NCI-H69 (cell line): ENCODE measurements around the gene KCTD16.

Source experiments
- DNase-seq: peaks from one replicate; lab custom pipeline; 2025; lab: John Stamatoyannopoulos, UW

Gene KCTD16

DNA sequence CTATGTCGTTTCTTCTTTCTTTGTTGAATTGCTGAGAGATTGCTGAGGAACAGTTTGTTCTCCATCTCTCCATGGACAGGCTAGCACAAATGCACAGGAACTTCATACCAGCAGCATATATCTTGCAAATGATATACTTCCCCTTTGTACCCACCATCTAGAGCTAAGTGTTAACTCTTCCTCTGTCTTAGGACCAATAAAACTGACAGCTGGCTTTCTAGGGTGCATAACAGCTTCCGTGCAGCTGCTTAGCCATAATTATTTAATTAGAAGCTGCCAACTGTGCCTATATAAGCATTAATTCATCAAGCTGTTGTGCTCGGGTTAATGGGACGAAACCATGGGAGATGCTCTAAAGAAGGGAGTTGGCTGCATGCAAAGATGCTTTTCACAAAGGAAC is 38.7 kb downstream of the KCTD16 start:
- peak; percentile 99 for DNase-seq

DNA sequence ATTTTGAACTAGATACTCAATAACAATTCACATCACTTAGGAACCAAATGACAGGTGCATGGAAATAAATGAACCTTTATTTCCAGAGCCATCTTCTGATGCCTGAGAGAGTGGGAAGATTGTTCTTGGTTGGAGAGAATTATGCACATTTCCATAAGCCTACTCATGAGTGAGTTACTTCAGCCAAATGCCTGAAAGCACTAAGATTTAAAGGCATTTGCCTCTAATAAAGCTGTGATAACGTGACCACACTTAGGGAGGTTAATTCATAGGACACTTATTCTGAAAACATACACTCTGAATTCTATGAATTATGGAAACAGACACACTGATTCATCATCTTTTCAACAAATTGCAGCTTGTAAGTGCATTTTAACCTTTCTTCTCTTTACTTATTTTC is 40.0 kb downstream of the KCTD16 start:
- no peak for DNase-seq

DNA sequence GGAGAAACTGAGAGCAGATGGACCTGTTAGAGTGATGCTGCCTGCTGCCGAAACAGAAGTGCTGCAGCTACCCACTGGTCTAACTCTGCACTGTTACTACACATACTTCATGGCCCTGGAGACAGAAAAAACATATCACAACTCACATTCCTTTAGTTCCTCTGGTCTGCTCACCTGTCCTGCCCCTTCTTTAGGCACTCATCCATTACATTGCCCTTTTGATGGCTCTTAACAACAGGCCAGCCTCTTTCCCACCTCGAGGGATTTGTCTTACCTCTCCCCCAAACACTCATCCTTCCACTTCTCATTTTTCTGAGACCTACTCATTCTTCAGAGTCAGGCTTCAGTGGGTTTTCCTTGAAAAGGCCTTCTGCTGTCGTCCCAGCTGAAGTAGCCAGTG is 49.2 kb downstream of the KCTD16 start:
- no peak for DNase-seq

DNA sequence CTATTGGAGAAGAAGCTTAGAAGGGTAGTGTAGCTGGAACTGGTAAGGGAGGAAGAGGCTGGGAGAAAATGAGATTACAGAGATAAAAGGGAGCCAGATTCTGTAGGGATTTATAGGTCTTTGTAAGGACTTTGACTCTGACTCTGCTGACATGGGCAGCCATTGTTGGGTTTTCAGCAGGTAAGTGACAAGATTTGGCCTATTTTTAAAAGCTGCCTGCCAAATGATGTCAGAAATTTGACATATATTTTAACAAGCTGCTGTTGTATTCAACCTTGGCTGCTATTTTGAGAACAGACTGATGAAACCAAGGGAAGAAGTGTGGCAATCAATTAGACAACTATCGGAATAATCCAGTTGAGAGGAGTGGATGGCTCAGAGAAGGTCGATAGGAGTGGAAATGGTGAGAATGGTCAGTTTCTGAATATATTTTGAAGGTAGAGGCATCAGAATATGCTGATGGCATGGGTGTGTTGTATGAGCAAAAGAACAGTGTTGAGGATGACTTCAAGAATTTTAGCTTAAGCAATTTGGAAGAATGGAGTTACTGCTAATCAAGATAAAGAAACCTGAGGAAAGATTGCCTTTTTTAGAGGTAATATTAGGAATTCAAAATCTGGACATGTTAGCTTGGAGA is 56.8 kb downstream of the KCTD16 start:
- DNase-seq, result no peak

DNA sequence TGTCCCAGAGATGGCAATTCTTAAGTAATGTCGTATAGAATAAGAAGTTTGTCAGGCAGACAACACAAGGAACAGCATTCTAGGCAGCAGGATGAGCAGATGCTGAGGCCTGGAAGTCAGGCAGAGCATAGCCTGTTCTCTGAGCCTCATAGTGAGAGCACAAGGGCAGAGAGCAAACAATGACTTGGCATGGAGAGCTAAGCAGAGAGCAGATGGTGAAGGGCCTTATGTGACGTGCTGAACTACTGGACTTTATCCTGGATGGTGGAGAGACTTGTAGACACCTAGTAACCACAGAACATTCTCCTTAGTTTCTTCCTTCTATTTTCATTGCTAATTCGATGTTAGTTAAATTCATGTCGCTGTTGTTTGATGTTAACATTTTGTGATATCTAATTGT is 60.1 kb downstream of the KCTD16 start:
- DNase-seq, result peak; percentile 97

DNA sequence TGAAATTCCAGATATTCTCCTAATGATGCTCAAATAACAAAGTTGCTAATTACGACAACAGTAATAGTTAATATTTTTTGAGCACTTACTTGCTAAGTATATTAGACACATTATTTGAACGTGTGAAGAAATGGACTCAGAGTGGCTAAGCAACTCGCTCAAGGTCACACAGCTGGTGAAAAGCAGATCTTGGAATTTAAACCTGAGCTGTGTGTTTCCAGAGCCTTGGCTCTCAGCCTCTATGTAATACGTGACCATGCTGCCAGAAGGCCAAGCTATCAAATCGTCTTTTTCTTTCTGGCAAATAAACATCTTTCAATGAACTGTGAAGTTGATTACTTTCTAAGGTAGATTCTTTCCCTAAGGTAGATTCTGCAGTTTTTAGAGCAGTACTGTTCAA is 61.6 kb downstream of the KCTD16 start:
- no peak for DNase-seq

DNA sequence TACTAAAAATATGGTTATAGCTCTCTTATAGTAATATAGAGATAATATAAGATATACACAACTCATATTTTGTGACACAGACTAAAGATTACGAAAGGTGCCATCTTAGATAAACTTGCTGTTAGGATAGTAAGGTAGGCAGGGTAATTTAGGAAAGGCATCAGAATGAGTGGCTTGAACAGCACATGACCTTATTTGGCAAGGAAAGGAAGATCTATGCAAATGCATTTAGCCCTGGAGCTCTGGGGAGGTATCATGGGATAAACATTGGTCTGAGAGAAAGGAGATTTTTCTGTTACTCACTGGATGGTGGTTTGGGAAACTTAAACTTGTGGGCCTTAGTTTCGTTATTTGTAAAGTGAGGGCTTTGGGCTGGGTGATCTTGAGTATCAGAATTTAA is 65.8 kb downstream of the KCTD16 start:
- no peak for DNase-seq

DNA sequence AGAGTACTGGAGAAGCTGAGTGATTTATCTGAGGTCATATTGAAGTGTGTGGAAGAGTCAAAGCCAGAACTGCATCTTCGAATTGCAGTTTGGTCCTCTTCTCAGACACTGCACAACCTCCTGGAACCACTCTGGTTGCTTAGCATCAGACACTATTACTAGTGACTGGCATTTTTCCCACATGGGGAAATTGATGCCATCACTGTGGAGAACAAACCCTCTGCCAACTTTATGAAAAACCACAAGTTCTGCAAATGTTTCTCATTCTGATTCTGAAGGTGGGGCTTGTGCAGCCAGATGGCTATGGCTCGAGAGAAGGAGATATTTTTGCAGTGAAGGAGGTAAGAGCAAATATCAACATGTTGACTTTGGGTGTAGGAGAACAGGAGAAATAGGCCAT is 67.2 kb downstream of the KCTD16 start:
- no peak for DNase-seq

DNA sequence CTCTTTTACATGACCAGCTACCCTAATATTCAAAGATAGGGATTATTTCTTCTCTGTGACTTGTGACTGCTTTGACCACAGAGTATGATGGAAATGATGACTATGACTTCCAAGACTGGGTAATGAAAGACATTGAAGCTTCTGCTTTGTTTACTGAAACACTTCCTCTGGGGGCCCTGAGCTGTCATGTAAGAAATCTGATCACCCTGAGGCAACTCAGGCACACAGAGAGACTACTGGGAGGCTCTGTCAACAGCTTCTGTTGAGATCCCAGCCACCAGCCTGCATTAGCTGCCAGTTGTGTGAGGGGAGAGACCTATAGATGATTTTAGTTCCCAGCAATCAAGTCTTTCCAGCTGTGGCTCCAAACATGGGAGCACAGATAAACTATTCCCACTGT is 76.5 kb downstream of the KCTD16 start:
- DNase-seq, result peak; percentile 96

DNA sequence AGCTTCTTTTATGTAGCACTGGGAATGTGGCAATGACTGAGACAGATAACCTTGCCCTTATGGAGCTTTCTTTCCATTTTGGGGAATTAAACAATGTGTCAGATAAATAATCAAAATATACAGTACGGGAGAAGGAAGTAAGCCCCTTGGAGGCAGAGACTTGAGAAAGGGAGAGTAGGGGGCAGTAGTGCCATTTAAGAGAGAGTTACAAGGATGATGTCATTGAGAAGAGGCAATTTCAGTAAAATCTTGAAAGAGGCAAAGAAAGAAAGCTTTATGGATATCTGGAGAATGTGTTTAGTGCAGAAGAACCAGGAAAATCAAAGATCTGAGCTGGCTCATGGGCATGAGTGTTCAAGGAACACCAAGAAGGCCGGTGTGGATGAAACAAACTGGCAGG is 77.3 kb downstream of the KCTD16 start:
- peak; percentile 49 for DNase-seq

DNA sequence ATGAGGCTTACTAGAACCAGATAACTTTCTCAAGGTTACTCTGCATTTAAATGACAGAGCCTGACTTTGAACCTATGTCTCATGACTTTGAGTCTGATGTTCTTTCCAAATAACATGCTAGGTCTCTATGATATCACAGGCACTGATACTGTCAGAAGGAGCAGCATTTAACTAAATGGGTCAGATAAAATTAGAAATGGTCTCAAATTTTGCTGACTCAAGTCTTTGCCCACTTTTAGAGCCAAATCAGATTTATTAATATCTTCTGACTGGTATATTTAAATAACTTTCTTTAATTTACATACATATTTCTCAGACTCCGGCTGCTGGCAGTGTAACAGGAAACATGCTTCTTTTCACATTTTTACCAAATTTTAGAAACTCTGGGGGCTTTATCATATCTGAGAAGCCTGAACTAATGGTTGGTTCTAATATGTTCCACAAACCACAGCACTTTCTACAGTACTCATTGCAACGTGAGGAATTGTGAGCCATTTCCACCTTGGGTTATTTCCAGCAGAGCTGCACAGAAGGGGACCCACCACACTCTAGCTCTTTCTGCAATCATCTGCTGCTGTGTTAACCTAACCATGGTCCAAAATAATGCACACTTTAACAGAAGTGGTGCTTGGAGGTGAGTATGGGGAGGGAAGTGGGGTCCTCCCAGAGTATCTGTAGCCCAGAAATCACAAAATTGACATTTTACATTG is 79.2 kb downstream of the KCTD16 start:
- DNase-seq, result peak; percentile 50

DNA sequence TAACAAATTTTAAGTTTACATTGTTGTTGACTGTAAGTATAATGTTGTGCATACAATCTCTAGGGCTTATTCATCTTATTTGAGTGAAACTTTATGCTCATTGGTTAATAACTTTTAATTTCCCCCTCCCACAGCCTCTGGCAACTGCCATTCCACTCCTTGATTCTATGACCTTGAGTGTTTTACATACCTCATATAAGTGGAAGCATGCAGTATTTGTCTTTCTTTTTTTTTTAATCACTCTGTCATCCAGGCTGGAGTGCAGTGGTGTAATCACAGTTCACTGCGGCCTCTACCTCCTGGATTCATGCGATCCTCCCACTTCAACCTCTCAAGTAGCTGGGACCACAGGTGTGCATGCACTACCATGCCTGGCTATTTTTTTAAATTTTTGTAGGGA is 83.9 kb downstream of the KCTD16 start:
- DNase-seq, result no peak

DNA sequence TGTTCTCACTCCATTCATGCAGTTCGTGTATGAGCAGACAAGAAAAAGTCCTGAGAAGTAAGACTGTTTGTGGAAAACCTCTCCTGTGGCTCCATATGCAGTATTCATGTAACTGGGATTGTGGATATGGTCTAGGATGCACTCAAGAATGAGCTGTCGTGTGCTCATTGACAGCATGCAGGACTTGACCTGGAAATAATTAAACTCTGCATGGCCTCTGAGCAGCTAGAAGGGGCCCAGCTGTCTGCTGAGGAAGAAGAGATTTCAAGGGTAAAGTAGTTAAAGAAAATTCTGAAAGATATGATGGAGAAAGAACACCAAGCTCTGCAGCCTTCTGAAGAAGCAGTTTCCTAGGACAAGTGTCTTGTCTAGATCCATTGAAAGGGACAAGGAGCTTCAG is 89.4 kb downstream of the KCTD16 start:
- DNase-seq, result no peak

DNA sequence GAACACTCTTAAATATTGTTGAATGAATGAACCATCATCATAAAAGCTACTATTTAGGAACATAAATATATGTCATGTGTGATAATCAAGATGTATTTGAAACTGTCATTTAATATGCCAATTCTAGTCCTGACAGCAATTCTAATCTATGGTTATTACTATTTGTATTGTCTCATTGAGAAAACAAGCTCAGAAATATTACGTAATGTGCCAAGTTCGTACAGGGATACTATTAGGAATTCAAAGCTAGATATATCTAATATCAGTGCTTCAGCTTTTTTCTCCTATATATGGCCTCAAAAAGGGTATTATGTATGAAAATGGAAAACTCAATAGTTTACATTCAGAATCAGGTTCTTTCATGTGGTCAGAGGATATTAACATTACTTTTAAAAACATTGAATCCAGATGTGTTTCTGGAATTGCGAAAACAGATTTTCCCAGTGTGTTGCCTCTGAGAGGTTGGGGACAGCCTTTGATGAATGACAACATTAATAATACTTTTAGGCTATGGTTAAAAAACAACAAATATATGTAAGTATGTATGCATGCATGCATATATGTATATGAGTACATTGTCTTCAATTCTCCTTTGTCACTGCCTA is 95.1 kb downstream of the KCTD16 start:
- no peak for DNase-seq

DNA sequence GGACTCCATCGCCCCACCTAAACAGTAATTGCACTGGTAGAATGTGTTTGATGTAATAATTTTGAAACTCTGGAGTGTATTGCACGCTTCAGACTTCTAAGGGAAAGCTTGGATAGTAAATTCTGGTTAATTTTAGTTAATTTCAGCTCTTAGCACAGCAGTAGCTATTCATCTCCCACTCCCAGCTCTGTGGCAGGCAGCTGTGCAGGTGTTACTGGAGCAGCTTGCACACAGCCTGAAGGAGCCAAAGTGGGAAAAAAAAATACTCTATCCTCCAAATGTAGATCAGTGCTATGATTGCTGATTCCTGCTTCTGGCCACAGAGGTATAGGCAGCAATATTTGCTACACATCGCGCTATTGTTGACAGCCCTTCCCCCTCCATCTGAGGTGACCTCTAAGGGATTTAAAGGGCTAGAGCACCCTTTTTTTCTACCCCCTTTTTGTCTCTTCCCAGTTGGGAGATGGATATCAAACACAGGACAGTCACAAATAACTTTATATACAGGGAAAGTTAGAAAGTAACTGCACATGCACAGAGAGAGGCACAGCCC is 97.4 kb downstream of the KCTD16 start:
- DNase-seq, result peak; percentile 64

DNA sequence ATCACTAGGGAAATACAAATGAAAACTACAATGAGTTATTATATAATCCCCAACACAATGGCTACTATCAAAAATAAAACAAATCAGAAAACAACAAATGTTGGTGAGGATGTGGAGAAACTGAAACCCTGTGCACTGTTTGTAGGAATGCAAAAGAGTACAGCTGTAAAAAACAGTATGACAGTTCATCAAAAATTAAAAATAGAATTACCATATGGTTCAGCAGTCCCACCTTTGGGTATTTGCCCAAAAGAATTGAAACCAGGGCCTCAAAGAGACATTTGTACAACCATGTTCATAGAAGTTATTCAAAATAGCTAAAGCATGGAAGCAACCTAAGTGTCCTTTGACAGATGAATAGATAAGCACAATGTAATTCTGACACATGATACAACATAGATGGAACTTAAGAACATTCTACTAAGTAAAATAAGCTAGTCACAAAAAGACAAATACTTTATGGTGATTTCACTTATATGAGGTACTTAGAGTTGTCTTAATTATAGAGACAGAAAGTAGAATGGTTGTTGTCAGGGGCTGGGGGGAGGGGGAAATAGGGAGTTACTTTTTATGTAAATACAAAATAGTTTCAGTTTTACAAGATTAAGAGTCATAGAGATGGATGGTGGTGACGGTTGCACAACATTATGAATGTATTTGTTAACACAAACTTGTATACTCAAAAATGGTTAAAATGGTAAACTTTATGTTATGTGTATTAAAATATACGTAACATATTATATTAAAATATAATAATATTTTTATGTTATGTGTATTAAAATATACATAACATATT is 102.8 kb downstream of the KCTD16 start:
- no peak for DNase-seq

DNA sequence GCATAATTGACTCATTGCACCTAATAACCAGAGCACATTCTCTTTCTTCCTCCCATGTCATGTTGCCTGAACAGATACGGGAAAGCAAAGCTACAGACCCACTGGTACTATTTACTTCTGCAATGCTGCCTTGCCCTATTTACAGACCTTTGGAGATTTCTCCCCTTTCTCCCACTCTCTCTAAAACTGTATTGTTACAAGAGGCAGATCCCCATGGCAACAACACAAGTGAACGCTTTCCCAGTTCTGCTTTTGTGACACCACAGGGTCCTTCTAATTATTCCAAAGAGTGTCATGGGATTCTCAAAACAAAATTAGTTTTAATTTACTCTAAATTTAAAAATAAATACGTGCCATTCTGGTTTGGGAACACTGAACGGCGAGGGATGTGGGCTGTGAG is 104.7 kb downstream of the KCTD16 start:
- no peak for DNase-seq

DNA sequence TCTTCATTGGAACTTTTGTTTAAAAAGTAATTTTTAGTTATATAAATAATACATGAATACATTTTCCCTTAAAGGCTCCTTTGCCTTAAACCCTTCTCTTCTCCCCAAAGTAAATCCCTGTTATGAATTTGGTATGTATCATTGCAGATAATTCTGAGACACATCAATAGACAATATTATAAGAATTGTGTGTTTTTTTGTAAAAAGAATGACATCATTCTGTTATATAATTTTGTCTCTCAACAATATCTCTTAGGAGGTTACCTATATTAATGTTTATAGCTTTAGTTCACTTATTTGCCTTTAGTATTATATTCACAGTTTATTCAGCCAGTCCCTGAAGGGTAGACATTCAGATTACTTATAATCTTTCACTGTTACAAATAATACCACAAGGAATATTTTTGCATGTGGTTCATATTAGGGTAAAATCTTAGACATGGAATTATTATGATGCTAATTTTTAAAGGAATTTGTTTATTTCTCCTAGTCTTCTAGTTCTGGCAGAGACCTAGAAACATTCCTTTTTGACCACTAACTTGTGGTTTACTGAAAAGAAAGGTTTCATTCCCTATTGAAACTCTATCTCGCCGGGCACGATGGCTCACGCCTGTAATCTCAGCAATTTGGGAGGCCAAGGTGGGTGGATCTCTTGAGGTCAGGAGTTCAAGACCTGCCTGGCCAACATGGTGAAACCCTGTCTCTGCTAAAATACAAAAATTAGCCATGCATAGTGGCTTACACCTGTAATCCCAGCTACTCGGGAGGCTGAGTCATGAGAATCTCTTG is 105.6 kb downstream of the KCTD16 start:
- no peak for DNase-seq

DNA sequence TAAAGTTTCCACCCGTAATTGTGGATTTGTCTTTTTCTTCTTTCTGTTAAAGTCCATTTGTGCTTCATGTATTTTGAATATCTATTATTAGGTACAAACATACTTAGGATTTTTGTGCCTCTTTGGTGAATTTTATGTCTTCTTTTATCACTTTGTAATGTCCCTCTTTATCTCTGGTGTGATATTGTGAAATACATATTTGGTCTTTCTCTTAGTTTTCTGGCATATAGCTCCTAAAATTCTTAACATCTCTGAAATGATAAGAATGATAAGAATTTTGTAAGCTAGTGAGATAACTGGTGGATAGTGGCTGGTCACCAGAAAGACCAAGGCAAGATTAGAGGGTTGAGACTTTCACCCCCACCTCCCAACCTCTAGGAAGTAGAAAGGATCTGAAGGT is 111.1 kb downstream of the KCTD16 start:
- no peak for DNase-seq

DNA sequence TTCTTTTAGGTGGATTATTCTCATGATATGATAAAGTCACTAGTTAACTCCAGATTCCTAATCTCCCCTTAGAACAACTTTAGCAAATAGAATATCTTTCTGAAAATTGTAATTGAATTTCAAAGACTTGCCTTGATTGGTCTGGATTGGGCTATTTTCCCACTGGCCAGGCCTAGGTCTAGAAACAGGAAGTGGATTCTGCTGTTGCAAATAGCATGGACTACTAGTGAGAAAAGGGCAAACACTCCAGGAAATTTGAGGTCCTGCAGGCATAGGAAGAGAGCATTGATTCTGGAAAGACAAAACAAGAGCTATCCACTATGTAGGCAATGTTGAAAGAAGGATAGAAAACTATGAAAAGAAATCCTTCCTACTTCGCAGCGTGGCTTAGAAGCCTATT is 113.4 kb downstream of the KCTD16 start:
- DNase-seq, result peak; percentile 56

DNA sequence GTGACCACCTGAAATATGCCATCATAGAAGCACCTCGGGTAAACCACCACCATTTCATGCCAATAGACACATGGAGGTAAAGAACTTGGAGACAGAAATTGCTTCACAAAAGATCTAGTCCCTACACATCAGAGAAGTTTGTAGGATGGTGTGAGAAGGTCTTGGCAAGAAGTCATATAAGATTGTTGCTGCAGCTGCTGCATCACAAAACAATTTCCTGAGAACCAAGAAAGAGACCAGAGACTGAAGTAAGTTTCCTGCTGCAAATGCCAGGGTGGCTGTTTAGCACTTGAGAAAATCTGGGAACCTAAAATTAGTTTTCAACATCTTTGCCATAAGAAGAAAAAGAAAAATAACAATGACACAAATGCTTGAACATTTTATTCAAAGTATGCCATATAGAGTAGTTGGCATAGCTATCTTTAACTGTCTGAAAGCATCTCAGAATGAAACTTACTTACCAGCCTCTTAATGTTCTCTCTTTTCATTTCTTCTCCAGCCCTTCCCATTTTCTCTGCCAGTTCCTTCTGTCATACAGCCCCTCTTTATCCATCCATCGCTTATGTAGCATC is 114.3 kb downstream of the KCTD16 start:
- DNase-seq, result no peak
